Sciatic nerve (tissue), 2 donors: Measurements from ENCODE around the gene CPN2. TPM values are rescaled to one million over a fixed set of nuclear protein-coding genes. Genes with fewer than 3 reads are reported as not detected.

Source experiments
- ATAC-seq: fragments of 200-7000 bp; cut with Tn5 transposase; one replicate; pipeline ENCODE4 v1.9.1; 2020; ENCODE audit warnings: mild to moderate bottlenecking, moderate library complexity
- DNase-seq: peaks from one replicate; pipeline ENCODE4 v3.0.0-alpha.2; 2020; ENCODE audit warnings: low spot score
- intact Hi-C: fragments of 100-400 bp; cut with DNase I; formaldehyde crosslinking; loops from one replicate; pipeline ENCODE4 v1.14.2; 2022
- total RNA-seq: library from RNA; stranded (reverse); fragmentation: NEBNext Ultra II Directional; extraction: Animal tissue kit (Norgen Biotek cat#: 25700); gene quantifications from one replicate; pipeline ENCODE4 v1.2.1, GENCODE V29; 2021
- donor health status: DM: no; HTN: no; CAD: no.
- donor health status: DM: no; HTN: no; CAD: no.

Gene CPN2
- total RNA-seq, 1 donor from 2014 or later, result not detected

DNA sequence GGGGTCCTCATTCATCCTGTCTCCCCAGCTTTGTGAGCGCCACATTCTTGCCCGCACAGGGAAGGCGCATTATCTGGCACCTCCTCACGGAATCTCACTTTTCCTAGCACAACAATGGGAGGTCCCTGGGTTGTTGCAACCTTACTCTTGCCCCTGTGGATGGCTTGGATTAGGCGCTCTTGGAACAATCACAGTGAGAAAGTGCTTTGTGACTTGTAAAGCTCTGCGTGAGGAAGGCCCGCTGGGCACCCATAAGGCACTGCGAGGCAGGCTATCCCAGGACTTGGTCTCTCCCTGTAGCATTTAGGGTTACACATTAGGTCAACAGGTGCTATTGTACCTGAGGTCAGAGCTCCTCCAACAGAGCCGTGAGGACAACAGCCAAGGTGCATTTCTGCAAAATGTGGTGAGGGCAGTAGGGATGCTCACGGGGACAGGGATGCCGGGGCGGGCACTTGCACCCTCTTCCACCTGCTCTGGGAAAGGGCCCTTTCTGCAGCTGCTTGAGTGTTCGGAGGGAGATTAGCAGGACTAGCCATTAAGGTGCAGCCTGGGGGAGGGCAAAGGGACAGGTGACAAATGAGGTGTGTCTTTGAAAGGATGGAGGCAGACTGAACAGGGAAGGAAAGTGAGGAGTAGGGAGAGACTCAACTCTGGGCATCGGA, 32.3 kb upstream of the CPN2 start:
- ATAC-seq, result no peak
- DNase-seq, result no peak
- intact Hi-C loops, result no loop called here

DNA sequence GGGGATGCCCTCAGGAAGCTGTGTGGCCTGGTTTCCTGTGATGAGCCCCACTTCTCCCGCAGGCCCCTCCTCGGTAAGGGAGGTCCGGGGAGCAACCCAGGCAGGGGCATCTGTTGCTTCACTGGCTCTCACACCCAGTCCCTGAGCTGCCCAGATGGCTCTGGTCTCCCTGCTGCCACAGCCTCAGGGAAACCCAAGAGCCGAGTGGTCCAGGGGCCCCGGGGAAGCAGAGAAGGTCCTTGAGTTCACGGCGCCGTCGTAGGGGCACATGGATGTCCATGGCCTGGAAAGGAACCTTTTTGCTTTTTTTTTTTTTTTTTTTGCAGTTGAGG, 31.7 kb upstream of the CPN2 start:
- intact Hi-C loops, result no loop called here
- ATAC-seq (no peak), DNase-seq (no peak)

DNA sequence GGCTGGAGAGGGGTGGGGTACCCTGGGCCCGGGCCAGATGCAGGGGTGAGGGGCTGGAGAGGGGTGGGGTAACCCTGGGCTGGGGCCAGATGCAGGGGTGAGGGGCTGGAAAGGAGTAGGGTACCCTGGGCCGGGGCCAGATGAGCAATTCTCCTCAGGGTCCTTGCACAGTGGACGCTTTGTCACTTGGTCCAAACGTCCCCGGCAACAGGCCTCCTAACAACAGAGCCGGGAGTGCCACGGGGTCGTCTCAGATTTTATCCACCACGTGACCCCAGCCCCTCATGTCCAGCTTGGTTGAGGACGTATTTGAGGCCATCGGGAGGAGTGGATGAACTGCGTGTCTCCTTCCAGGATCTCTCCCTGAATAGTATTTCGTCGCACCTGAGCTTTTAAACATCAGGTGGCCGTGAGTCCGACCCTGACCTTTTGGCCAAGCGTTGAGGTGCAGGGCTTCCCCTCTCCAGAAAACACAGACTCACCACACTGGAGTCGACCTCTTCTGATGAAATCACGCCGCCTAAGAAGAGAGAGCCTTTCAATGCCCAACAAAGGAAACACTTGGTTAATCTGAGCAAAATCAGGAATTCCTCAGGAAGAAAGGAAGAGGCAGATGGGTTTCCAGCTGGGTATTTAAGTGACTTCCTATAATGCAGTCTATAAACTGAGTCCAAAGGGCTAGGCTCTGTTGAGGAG, 31.2 kb upstream of the CPN2 start:
- DNase-seq, result no peak
- no peak for ATAC-seq
- intact Hi-C loops, result no loop called here

GRCh38 chr3:194381460-194381875, 30.3 kb upstream of the CPN2 start:
- ATAC-seq, result no peak
- intact Hi-C loops, result no loop called here
- DNase-seq, result no peak

DNA sequence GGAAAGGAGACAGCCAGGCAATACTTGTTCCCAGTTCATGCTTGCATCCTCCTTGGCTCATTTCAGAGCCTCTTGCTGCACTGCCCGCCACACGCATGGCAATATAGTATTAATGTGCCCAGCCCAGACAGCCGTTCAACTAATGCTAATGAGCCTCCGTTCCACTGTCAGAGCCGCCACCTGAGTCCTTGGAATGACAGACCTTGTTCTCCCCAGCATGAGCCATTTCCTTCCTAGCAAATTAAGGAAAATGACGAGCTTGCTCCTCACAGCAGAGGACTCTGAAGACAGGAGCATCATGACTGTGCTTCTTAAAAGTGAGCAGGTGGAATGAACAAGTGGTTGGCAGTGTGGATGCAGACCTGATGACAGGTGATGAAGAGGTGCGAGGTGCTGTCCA, 29.2 kb upstream of the CPN2 start:
- ATAC-seq (no peak), DNase-seq (no peak)
- intact Hi-C loops, result no loop called here

GRCh38 chr3:194379651-194380050, 28.5 kb upstream of the CPN2 start:
- intact Hi-C loops, result no loop called here
- DNase-seq (no peak), ATAC-seq (no peak)

DNA sequence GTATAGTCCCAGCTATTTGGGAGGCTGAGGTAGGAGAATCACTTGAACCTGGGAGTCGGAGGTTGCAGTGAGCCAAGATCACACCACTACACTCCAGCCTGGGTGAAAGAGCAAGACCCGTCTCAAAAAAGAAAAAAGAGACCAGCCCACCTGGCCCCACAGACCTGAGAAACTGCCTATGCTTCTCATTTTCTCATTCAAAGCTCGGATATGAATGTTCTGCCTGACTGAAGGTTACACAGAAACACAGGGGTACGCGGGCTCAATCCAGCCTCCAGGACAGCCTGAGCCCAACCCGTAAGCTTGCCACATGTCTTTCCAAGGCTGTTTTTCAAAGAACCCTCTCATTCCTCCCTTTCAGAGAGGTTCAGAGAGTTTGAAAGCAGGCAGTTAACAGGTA, 28.1 kb upstream of the CPN2 start:
- no peak for DNase-seq

DNA sequence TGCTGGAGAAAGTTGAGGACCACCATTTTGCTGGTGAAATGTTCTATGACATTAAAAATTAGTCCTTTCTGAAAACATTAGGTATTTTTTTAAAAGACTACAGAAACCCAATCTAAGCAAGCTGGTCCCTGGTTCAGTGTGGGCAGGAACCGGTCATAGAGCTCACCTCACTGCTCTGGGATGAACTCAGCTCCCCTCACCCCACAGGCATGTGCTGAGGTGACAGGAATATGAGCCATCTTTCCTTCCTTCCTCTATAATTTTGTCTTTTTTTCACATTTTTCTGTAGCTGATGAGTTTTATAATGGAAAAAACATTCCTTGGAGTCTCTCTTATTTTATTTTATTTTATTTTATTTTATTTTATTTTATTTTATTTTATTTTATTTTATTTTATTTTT, 26.6 kb upstream of the CPN2 start:
- ATAC-seq (no peak), DNase-seq (no peak)
- intact Hi-C loops, result no loop called here

More for the DNA sequence above, 28.1 kb upstream of the CPN2 start:
- intact Hi-C loops, result no loop called here
- no peak for ATAC-seq

- ATAC-seq (no peak), DNase-seq (no peak)
- intact Hi-C loops, result no loop called here
These were observed 25.1 kb upstream of the CPN2 start for GRCh38 chr3:194376241-194376560.

- DNase-seq, result no peak
- intact Hi-C loops, result no loop called here
- no peak for ATAC-seq
These were observed 24.5 kb upstream of the CPN2 start for GRCh38 chr3:194375473-194376240.

DNA sequence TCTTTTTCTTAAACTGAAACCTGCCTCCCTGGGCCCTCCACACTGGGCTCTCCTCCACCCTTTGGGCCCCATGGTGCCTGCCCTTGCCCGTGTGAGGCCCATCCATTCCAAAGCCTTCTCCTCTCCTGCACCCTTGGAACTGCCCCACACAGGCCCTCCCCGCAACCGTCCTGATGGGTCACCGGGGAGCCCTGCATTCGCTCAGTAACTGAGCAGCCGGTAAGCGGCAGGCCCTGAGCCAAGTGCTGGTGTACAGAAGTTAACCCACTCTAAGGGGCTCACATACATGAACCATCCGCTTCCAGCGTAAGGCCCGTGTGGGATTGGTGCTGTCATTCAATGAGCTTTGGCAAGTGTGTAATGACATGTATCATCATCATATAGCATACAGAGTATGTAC, 23.8 kb upstream of the CPN2 start:
- DNase-seq (no peak), ATAC-seq (no peak)
- intact Hi-C loops, result no loop called here

DNA sequence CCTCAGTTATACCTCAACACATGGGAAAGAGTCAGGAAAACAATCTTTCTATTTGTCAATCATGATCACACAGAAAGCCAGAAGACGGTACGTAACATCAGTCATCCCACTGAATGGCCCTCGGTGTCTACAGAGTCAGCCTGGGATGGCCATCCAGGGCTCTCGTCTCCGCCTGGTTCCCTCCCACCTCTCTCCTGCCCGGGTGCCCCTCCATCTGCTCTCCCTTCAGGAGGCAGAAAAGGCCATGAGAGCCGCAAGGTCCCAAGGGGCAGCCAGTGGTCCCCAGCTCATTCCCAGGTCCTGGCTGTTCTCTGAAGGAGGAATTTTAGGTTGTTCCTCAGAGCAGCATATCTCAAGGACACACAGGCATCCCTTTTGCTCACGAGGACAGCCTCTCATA, 22.8 kb upstream of the CPN2 start:
- ATAC-seq (no peak), DNase-seq (no peak)
- intact Hi-C loops, result no loop called here

DNA sequence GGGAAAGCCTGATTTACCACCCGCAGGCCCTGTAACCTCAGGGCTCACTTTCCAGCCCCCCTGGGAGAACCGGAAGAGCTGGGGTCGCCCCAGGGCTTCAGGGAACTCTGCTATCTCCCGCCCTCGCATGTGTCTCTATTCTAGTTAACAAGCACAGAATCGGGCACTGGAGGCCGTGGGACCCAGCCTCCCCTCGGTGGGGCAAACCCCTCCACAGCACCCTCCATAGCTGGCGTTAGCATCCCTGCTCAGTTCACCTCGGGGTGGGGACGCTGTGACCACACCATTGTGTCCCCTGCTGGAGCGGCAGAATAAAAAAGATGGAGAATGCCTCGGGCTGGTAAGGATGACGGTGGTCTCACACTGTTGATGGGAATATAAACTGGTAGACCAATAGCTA, 21.9 kb upstream of the CPN2 start:
- intact Hi-C loops, result no loop called here
- DNase-seq, result no peak
- ATAC-seq, result no peak

GRCh38 chr3:194370753-194371152, 19.6 kb upstream of the CPN2 start:
- no peak for DNase-seq
- intact Hi-C loops, result no loop called here
- no peak for ATAC-seq

GRCh38 chr3:194369522-194370279, 18.6 kb upstream of the CPN2 start, which contains the start of gene LRRC15:
LRRC15 (minus strand) TSS chr3:194369743; CDS start chr3:194361043, 8,700 bp downstream.
- DNase-seq (no peak), ATAC-seq (peak; percentile 56)
- intact Hi-C loops, result no loop called here

- intact Hi-C loops, result no loop called here
- DNase-seq, result no peak
- ATAC-seq, result no peak
These were observed 17.8 kb upstream of the CPN2 start for GRCh38 chr3:194368918-194369317.

DNA sequence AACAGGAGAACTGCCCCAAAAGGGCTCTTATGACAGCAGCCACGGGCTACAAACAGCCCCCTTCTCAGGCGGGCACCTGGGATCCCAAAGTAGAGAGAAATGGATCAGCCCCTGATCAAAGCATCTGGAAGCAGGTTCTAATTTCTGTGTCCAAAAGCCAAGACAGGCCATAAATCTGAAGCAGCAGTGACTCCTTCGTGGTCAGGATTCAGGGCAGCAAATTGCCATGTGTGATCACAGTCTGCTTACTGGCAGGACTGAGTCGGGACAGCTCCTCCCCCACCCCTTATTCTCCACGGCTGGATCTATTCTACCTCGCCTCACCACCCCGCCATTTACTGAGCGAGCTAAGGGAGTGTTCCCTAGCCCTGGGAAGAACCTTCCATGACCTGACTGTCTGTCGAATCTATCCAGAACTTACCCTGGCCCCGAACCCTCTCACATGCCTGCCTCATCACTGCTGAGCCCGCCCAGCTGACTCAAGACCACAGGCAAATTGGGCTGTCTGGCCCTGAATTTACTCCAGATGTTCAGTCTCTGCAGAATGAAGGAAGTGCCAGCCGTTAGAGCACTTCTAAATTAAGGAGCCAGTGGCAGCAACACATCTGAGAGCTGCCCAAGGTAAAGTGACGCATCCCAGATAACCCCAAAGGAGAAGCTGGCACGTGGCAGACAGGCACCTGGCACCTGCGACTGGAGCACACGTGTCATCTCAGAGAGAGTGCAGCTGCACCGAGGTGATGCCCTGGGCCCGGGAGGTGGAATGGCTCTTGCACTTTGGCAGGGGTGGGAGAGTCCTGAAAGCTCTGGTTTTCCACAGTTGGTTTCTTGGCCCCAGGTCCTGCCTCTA, 17.1 kb upstream of the CPN2 start:
- DNase-seq, result no peak
- intact Hi-C loops, result no loop called here
- ATAC-seq, result no peak

DNA sequence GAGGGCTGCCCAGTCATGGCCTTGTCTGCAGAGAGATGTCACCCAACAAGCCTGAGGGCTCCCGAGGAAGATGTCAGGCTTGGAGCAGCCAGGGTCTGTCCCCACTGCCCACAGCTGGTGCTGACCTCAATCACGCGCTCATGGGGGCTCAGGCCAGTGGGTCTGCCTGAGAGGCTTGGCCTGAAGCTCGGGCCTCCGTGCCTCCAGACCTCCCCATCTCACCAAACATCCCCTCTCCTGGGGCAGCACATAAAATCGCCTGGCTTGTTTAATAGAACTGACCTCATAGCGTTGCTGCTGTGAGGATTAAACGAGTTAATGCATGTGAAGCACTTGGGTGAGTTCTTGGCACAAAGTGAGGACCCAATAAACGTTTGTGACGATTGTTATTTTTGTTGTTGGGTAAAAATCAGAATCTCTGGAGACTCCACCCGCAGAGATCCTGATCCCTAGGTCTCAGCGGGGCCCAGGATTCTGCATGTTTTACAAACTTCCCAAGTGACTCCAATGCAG, 14.9 kb upstream of the CPN2 start:
- ATAC-seq, result no peak
- no peak for DNase-seq
- intact Hi-C loops, result no loop called here

- intact Hi-C loops, result no loop called here
- DNase-seq (no peak), ATAC-seq (no peak)
These were observed 14.4 kb upstream of the CPN2 start for GRCh38 chr3:194365526-194365925.
